22Rv1 (cell line): Measurements from ENCODE around the gene ANKS1B.

Experiments used
- ZFX ChIP-seq: fragments of 450-650 bp; IDR thresholded peaks from 2 replicates; pipeline ENCODE4 v1.6.1; 2017; ENCODE audit warnings: antibody characterized with exemption, borderline replicate concordance
- TF ChIP-seq, protein P1 (sequence below): fragments of 450-650 bp; IDR thresholded peaks from 2 replicates; pipeline ENCODE4 v1.5.1; 2017; ENCODE audit warnings: mild to moderate bottlenecking

DNA sequence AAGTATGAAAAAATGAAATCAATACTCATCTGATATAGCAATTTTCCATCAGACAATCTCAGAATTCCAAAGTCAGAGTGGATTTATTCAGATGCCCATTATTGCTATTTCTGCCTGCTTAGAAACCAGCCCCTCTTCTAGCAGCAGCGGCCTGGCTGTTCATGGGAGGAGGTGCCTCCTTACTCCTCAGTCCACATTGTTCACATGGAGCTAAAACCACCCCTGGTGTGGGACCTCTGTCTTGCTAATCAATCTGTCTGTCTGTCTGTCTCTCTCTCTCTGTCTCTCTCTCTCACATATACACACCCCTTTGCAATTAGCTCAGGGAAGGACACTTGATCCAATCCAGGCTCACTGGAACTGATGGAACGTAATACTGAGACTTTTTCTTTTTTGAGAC is 1163.5 kb downstream of the ANKS1B start:
- TF ChIP-seq, protein P1, sequence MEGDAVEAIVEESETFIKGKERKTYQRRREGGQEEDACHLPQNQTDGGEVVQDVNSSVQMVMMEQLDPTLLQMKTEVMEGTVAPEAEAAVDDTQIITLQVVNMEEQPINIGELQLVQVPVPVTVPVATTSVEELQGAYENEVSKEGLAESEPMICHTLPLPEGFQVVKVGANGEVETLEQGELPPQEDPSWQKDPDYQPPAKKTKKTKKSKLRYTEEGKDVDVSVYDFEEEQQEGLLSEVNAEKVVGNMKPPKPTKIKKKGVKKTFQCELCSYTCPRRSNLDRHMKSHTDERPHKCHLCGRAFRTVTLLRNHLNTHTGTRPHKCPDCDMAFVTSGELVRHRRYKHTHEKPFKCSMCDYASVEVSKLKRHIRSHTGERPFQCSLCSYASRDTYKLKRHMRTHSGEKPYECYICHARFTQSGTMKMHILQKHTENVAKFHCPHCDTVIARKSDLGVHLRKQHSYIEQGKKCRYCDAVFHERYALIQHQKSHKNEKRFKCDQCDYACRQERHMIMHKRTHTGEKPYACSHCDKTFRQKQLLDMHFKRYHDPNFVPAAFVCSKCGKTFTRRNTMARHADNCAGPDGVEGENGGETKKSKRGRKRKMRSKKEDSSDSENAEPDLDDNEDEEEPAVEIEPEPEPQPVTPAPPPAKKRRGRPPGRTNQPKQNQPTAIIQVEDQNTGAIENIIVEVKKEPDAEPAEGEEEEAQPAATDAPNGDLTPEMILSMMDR, result no peak
- TF ChIP-seq ZFX, result no peak
